AG04449 (cell line): ENCODE results near the gene TPCN2.

Source experiments
- CTCF ChIA-PET: fragments of 350-600 bp; formaldehyde crosslinking; extraction: SDS; loops from one replicate; lab custom pipeline; 2021; ENCODE audit warnings: antibody characterized with exemption; lab: Yijun Ruan, JAX
- POLR2A ChIA-PET: fragments of 400-600, 350-600 bp; formaldehyde crosslinking; extraction: SDS; loops from one replicate; lab custom pipeline; 2020; ENCODE audit warnings: antibody characterized with exemption, inconsistent platforms; lab: Yijun Ruan, JAX
- DNase-seq: peaks from one replicate; pipeline ENCODE4 v3.0.0-alpha.2; 2010; ENCODE audit warnings: low read depth, low spot score
- H3K4me3 ChIP-seq: 2 replicates; pipeline ENCODE4 v1.5.1; 2011; ENCODE audit warnings: low read depth, mild to moderate bottlenecking, control low read depth, low read length
- TF ChIP-seq, protein P1 (sequence below): IDR thresholded peaks from one replicate; pipeline ENCODE4 v1.5.1; 2011; ENCODE audit warnings: mild to moderate bottlenecking, moderate library complexity, low read length, control low read depth, inconsistent platforms; ENCODE audit not compliant: insufficient read depth; ENCODE audit errors: missing control alignments

Gene TPCN2

GRCh38 chr11:69033431-69033830 lies 15.3 kb upstream of the TPCN2 start:
- POLR2A ChIA-PET = no interaction called here

DNA sequence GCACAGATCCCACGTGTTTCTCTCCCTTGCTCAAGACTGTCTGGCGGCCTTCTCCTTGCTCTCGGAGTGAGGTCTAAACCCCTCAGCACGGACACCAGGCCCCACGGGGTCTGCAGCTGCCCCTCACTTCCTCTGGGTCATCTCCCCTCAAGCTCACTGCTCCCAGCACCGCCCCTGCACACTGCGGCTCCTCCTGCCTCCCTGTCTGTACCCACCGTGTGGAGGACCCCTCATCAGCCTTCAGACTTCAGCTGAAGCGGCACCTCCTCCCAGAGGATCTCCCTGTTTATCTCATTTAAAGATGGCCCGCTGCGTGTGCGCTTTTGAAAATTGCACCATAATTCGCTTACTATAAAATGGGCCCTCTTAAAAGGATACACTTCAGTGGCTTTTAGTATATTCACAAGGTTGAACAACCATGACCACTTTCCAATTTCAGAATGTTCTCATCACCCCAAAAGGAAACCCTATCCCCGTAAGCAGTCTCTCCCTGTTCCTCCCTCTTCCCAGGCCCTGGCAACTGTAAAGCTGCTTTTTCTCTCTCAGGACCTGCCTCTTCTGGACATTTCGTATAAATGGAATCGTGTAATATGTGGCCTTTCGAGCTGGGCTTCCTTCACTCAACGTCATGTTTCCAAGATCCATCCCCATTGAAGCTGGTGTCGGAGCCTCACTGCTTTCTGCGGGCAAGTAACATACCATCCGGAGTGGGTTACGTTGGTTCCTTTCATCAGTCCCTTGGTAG lies 14.4 kb upstream of the TPCN2 start:
- no peak overlapping the region for H3K4me3 ChIP-seq
- ChIA-PET CTCF (interaction anchor here (1.7 to 2.4 kb wide), 2 partner anchors 10 to 15 kb away, joined by 5 to 15 read pairs; partner anchors contain the start of gene TPCN2), POLR2A (no interaction called here)
- no peak for DNase-seq
- TF ChIP-seq, protein P1, sequence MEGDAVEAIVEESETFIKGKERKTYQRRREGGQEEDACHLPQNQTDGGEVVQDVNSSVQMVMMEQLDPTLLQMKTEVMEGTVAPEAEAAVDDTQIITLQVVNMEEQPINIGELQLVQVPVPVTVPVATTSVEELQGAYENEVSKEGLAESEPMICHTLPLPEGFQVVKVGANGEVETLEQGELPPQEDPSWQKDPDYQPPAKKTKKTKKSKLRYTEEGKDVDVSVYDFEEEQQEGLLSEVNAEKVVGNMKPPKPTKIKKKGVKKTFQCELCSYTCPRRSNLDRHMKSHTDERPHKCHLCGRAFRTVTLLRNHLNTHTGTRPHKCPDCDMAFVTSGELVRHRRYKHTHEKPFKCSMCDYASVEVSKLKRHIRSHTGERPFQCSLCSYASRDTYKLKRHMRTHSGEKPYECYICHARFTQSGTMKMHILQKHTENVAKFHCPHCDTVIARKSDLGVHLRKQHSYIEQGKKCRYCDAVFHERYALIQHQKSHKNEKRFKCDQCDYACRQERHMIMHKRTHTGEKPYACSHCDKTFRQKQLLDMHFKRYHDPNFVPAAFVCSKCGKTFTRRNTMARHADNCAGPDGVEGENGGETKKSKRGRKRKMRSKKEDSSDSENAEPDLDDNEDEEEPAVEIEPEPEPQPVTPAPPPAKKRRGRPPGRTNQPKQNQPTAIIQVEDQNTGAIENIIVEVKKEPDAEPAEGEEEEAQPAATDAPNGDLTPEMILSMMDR = no peak

More at GRCh38 chr11:69033431-69033830, 15.3 kb upstream of the TPCN2 start:
- no peak overlapping the region for H3K4me3 ChIP-seq
- CTCF ChIA-PET = interaction anchor here (1.3 to 2.4 kb wide), 5 partner anchors 11 to 15 kb away, joined by 3 to 15 read pairs (median 5); partner anchors contain the start of gene TPCN2
- no peak for DNase-seq
- TF ChIP-seq, protein P1 = no peak

DNA sequence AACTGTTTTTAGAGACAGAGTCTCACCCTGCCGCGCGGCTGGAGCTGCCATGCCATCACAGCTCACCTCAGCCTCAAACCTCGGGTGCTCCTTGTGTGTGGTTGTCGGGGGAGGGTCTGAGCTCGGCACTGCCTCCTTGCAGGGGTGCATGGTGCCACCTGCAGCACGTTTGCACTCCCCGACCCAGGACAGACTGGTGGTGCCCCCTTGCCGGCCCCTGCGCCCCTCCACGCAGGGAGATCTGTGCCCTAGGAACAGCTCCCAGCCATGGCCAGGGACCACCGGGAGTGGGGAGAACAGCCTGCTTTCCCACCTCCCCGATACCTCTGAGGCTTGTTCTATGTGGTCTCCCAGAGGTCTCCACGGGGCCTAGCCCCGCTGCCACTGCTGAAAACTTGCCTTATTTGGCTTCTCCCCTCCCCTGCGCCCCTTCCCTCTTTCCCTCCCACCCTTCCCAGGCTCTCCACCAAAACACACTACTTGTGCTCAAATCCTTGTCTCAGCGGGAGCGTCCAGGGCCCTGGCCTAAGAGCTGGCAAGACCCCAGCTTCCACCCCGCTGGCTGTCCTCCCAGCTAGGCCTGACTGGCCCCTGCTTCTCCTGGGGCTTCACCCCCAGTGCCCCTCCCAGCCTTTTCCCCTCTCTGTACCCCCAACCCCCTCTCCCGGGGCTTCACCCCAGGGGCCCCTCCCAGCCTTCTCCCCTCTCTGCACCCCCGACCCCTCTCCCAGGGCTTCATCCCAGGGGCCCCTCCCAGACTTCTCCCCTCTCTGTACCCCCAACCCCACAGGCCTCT lies 13.4 kb upstream of the TPCN2 start:
- CTCF ChIA-PET = interaction anchor here (1.7 to 2.4 kb wide), 2 partner anchors 9 to 13 kb away, joined by 5 to 15 read pairs; partner anchors contain the start of gene TPCN2
- no peak for DNase-seq
- TF ChIP-seq, protein P1 = no peak
- POLR2A ChIA-PET = no interaction called here
- H3K4me3 ChIP-seq = no peak overlapping the region

DNA sequence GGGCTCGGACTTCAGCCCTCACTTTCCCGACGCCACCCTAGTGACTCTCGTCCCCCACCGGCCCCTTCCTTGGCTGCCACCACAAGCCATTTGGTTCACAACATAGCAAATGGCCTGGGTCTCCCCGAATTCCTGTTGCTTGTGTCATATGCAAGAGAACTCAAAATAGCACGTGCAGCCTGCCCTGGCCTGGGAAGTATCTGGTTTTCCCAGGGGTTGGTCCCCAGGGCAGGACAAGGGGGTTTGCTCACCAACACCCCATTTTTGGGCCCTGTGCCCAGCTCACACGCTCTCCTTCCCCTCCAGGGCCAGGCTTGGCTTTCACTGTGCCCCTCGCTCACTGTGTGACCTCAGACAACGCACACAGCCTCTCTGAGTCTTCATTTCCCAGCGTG lies 12.8 kb upstream of the TPCN2 start:
- H3K4me3 ChIP-seq = no peak overlapping the region
- POLR2A ChIA-PET = no interaction called here
- CTCF ChIA-PET = interaction anchor here (1.2 to 2.4 kb wide), 2 partner anchors 9 to 22 kb away, joined by 4 to 15 read pairs; partner anchors contain the start of gene MRGPRF
- TF ChIP-seq, protein P1 = no peak
- no peak for DNase-seq

GRCh38 chr11:69037074-69037473 lies 11.7 kb upstream of the TPCN2 start:
- H3K4me3 ChIP-seq = no peak overlapping the region
- TF ChIP-seq, protein P1 = no peak
- no peak for DNase-seq
- ChIA-PET CTCF (interaction anchor here (1.2 kb wide), 1 partner anchor 24 kb away, joined by 4 read pairs; the partner anchor contains the start of gene MRGPRF), POLR2A (no interaction called here)

- TF ChIP-seq, protein P1 = no peak
- POLR2A ChIA-PET = no interaction called here
- H3K4me3 ChIP-seq = no peak overlapping the region
- DNase-seq = no peak
- CTCF ChIA-PET = no interaction called here
Observed at GRCh38 chr11:69037544-69037943, 11.2 kb upstream of the TPCN2 start.
